WERI-Rb-1 (cell line): ENCODE data around the gene AMHR2.
"Not testable (repeated sequence)": the region's sequence is repeated elsewhere in the genome, so short reads cannot be mapped to it uniquely, and the experiment has no call there.

Experiments used
- DNase-seq: peaks from one replicate; pipeline ENCODE4 v3.0.0-alpha.2; 2020
- H3K27ac ChIP-seq: fragments of 250-450 bp; sonication (Bioruptor Pico); 2 replicates; pipeline ENCODE4 v1.5.1; 2020; ENCODE audit warnings: mild to moderate bottlenecking, moderate library complexity
- H3K27me3 ChIP-seq: fragments of 250-450 bp; sonication (Bioruptor Pico); 2 replicates; pipeline ENCODE4 v1.5.1; 2021; ENCODE audit warnings: mild to moderate bottlenecking, low read depth, moderate library complexity; ENCODE audit not compliant: insufficient read depth, severe bottlenecking
- H3K36me3 ChIP-seq: fragments of 250-450 bp; sonication (Bioruptor Pico); 2 replicates; pipeline ENCODE4 v1.5.1; 2020; ENCODE audit warnings: mild to moderate bottlenecking, moderate library complexity
- H3K4me3 ChIP-seq: 2 replicates; pipeline ENCODE4 v1.5.1; 2011; ENCODE audit warnings: low read depth, mild to moderate bottlenecking, control low read depth, low read length
- H3K9me3 ChIP-seq: fragments of 250-450 bp; sonication (Bioruptor Pico); 2 replicates; pipeline ENCODE4 v1.5.1; 2021; ENCODE audit warnings: mild to moderate bottlenecking, moderate library complexity; ENCODE audit not compliant: severe bottlenecking
- TF ChIP-seq, protein P1 (sequence below): IDR thresholded peaks from 2 replicates; pipeline ENCODE4 v1.5.1; 2011; ENCODE audit warnings: low read depth, mild to moderate bottlenecking, control low read depth, inconsistent platforms, low read length

Gene AMHR2

DNA sequence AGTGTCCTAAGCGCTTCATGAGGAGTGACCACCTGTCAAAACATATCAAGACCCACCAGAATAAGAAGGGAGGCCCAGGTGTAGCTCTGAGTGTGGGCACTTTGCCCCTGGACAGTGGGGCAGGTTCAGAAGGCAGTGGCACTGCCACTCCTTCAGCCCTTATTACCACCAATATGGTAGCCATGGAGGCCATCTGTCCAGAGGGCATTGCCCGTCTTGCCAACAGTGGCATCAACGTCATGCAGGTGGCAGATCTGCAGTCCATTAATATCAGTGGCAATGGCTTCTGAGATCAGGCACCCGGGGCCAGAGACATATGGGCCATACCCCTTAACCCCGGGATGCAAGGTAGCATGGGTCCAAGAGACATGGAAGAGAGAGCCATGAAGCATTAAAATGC, 12.7 kb upstream of the AMHR2 start:
- no peak for DNase-seq
- H3K9me3 ChIP-seq = no peaks in the 10 kb centered on the region
- peaks cover 65% of the 10 kb centered on the region for H3K36me3 ChIP-seq
- no peak overlapping the region for H3K4me3 ChIP-seq
- H3K27ac ChIP-seq = no peak overlapping the region
- TF ChIP-seq, protein P1, sequence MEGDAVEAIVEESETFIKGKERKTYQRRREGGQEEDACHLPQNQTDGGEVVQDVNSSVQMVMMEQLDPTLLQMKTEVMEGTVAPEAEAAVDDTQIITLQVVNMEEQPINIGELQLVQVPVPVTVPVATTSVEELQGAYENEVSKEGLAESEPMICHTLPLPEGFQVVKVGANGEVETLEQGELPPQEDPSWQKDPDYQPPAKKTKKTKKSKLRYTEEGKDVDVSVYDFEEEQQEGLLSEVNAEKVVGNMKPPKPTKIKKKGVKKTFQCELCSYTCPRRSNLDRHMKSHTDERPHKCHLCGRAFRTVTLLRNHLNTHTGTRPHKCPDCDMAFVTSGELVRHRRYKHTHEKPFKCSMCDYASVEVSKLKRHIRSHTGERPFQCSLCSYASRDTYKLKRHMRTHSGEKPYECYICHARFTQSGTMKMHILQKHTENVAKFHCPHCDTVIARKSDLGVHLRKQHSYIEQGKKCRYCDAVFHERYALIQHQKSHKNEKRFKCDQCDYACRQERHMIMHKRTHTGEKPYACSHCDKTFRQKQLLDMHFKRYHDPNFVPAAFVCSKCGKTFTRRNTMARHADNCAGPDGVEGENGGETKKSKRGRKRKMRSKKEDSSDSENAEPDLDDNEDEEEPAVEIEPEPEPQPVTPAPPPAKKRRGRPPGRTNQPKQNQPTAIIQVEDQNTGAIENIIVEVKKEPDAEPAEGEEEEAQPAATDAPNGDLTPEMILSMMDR = no peak
- no peaks in the 10 kb centered on the region for H3K27me3 ChIP-seq

DNA sequence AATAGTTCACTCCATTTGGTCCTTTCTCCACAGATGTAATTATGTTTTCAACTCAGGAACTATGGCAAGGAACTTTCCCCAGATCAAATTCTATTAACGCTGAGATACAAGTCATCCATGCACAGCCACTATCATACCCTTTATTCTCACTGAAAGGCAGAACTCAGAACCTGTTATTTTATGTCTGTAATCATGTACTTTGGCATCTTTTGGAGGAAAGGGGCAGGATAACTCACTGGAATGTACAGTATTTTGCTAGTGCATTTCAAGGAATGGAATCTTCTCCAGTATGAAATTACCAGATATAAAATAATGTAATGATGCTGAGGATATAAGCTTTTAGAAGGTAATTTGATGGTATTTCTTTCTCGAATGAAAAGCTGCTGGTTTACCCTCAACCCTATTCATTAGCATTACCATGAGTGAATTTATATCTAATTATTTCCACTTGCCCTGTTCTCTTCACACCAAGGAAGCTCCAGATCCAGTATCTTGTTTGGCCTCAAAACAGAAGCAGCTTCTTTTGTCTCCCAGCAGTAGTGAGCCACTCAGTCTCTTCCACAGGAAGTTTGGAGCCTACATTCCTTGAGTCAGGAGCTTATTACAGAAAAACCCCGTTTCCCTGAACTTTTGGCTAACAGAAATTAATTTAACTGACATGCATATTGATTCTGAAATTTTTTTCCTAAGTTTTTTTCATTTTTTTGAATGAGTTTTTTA, 10.0 kb upstream of the AMHR2 start:
- Histone ChIP-seq H3K27ac (no peak overlapping the region), H3K27me3 (no peaks in the 10 kb centered on the region), H3K36me3 (peaks cover 46% of the 10 kb centered on the region), H3K9me3 (no peaks in the 10 kb centered on the region), H3K4me3 (no peak overlapping the region)
- TF ChIP-seq, protein P1 = no peak
- DNase-seq = no peak

DNA sequence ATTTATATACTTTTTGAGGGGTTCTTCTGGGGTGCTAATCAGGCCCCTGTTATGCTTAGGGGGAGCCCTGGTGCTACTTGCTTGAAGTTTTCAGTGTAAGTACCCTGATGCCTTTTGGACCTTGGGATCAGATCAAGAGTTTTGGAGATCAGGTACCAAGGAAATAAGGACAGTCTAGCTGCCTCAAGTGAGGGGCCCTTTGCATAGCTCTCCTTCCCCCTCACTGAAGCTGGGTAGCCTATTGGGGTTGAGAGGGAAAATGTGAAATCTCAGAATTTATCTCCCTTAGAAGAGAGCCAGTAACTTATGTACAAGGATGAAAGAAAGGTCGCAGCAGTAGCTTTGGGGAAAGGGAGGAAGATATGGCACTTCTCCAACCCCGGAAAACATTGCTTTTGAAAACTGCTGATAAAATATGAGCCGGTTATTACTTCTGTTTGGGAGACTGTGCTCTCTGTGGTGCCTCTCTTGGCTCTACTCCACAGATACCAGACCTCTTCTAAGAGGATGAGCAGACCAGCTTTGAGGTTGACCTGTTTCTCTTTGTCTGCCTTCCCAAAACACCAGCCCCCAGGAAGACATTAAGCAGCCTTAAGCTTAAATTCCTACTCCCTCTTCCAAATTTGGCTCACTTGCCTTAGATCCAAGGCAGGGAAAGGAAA, 8.8 kb upstream of the AMHR2 start:
- DNase-seq = no peak
- TF ChIP-seq, protein P1 = no peak

DNA sequence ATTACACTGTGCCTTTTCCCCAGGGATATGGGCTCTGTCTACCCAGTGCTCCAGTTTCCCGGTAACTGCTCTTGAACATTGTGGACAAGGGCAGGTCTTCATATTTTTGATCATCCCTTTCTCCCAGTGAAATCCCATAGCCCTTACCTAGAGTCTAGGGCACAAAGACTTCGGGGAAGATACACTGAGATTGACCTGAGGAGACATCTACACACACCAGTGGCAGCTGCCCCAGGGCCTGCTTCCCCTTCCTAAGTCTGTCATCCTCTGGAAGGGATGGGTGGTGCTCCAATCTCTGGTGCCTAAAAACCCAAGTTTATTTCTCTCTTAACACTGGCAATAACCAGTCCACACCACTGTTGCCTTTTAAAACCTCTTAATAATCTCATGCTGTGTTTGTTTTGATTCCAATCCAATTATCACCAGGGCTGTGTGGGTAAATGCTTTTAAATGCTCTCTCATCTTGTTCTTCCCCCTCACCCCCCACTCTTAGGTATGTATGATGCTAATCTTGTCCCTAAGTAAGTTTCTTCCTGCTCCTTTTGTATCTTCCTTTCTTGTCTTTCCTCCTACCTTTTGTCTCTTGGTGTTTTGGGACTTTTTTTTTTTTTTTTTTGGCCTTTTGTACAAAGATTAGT, 7.8 kb upstream of the AMHR2 start:
- H3K27me3 ChIP-seq, H3K4me3 ChIP-seq, H3K9me3 ChIP-seq: not testable (repeated sequence)
- peak overlapping the region; percentile 50 for H3K27ac ChIP-seq
- peaks cover 24% of the 10 kb centered on the region for H3K36me3 ChIP-seq
- DNase-seq = peak; percentile 52

More for the DNA sequence above, 8.8 kb upstream of the AMHR2 start:
- Histone ChIP-seq H3K4me3 (no peak overlapping the region), H3K27me3 (no peaks in the 10 kb centered on the region), H3K36me3 (peaks cover 33% of the 10 kb centered on the region), H3K9me3 (no peaks in the 10 kb centered on the region), H3K27ac (peak overlapping the region; percentile 50)

DNA sequence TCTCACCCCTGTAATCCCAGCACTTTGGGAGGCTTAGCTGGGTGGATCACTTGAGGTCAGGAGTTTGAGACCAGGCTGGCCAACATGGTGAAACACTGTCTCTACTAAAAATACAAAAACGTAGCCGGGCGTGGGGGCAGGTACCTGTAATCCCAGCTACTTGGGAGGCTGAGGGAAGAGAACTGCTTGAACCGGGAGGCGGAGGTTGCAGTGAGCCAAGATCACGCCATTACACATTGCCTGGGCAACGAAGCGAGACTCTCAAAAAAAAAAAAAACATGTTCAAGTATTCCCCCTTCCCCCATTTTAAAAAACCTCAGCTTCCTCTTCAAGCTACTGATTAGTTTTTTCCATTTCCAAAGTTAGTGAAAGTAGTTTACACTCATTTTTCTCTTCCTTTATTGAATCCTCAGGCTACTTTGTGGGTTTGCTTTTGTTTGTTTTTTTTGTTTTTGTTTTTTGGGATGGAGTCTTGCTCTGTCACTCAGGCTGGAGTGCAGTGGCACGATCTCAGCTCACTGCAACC, 6.3 kb upstream of the AMHR2 start:
- not testable (repeated sequence) for H3K9me3 ChIP-seq, H3K27me3 ChIP-seq, H3K4me3 ChIP-seq
- DNase-seq = peak; percentile 76
- Histone ChIP-seq H3K36me3 (peaks cover 13% of the 10 kb centered on the region), H3K27ac (peak overlapping the region; percentile 37)

DNA sequence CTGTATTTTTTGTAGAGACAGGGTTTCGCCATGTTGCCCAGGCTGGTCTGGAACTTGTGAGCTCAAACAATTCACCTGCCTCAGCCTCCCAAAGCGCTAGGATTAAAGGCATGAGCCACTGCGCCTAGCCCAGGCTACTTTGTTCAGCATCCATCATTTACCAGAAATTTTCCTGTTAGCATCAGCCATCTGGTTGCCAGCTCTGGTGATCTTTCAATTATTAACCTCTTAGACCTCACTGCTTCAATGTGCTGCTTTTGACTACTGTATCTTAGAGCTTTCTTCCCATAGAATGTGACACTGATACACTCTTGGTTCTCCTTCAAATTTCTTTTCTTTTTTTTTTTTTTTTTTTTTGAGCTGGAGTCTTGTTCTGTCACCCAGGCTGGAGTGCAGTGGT, 5.4 kb upstream of the AMHR2 start:
- peaks cover 7% of the 10 kb centered on the region for H3K36me3 ChIP-seq
- no peak overlapping the region for H3K27ac ChIP-seq
- no peak for DNase-seq
- no peak overlapping the region for H3K4me3 ChIP-seq
- no peaks in the 10 kb centered on the region for H3K27me3 ChIP-seq
- no peaks in the 10 kb centered on the region for H3K9me3 ChIP-seq
- TF ChIP-seq, protein P1 = no peak
